ENCODE measurements around the gene KCNK16. TPM values are rescaled to one million over a fixed set of nuclear protein-coding genes. Genes with fewer than 3 reads are reported as not detected.

Gene KCNK16
- not detected for polyA plus RNA-seq (ENCODE audit: insufficient read length in 3 of 3)
- long read RNA-seq, donor 1, result 0 reads
- long read RNA-seq, donor 2, result 0 reads
- long read RNA-seq, donor 3, result 0 reads
- long read RNA-seq, donor 4, result 0 reads
- long read RNA-seq, donor 5, result 0 reads
- long read RNA-seq, donor 6, result 0 reads
- long read RNA-seq, donor 7, result 0 reads
- long read RNA-seq, donor 8, result 0 reads
- long read RNA-seq, donor 9, result 0 reads
- long read RNA-seq, donor 10, result 0 reads
- long read RNA-seq, donor 11, result 0 reads
- long read RNA-seq, donor 12, result 0 reads
- long read RNA-seq, donor 13, result 0 reads
- long read RNA-seq, donor 14, result 0 reads
- long read RNA-seq, donor 15, result 0 reads
- long read RNA-seq, donor 16, result 0 reads

DNA sequence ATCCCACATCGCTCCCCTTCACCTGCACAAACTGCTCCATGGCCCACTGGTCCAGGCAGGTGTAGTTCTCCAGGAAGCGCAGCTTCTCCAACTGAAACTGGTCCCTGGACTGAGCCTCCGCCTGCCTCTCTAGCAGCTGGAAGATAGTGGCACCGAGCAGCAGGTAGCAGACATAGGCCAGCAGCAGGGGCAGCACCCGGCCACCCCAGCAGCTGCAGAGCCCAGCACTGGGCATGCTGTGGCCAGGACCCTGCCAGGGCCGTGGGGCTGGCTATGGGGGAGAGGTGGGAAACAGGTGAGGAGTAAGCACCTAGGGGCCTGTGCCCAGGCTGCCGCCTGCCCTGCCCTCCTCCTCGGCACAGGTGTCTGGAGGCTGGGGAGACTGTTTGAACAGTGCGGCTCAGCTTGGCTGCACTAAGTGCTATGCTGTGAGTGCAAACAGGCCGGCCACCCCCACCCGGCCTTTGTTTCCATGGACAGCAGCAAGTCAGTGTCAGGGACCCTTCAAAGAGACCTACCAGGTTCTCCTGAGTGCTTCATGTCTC, at the start of gene KCNK16:
TSS of gene KCNK16 (minus strand) at position 397 of the 545 bp plus-strand sequence. CDS start at position 235, 162 bp downstream.
- no peak for DNase-seq (ENCODE audit: extremely low read depth in 1 of 11, low read depth in 9 of 11, low spot score in 4 of 11)

DNA sequence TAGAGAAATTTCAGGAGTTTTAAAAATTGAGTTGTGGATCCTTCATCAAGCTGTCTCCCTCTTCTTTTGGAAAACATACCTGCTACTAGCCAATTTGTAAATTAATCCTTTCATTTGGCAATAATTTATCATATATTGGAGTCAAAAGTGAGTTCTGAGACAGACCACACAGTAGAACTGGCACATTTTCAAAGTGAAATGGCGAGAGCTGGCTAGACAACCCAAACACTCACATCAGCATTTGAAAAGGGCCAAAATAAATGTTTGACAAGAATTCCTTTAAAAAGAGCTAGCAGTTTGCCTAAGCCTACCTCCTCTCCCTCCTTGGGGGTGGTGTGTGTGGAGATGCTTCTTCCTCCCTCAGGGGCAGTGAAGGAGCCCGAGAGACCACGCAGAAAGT, 47.9 kb upstream of the KCNK16 start:
- DNase-seq (ENCODE audit: extremely low read depth in 1 of 11, low read depth in 9 of 11, low spot score in 4 of 11), result no peak

DNA sequence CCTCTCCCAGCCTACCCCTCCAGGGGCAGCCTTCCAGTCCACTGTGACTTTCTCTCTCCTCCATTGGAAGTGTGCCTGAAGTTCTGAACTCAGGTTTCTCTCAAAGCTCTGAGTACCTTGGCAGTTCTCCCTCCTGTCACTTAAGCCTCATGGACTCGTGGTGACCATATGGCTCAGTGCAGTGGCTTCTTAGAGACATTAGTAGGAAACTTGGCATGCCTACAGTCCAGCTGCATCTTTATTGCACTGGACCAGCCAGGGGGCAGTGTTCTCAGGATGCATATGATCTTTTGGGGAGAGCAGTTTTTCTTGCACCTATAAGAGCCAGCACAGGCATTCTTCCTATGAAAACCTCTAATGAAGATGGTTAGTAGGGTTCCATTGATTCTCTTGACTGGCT, 47.5 kb upstream of the KCNK16 start:
- no peak for DNase-seq (ENCODE audit: extremely low read depth in 1 of 11, low read depth in 9 of 11, low spot score in 4 of 11)

DNA sequence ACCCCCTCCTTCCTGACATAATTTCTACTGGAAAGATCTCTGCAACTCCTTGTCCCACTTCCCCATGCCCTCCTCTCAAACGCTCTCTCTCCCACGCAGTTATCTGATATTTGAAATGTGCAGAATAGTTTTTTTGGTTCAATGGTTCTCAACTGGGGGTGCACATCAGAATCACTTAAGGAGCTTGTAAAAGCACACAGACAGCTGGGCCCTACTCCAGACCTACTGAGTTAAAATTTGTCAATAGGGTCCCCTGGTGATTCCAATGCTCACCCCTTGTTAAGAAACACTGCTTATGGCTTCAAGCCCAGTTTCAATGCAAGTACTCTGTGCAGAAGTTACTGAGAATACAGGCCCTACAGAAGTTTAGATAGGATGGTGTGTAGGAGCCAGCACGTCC, 45.2 kb upstream of the KCNK16 start:
- DNase-seq (ENCODE audit: extremely low read depth in 1 of 11, low read depth in 9 of 11, low spot score in 4 of 11), result no peak

DNA sequence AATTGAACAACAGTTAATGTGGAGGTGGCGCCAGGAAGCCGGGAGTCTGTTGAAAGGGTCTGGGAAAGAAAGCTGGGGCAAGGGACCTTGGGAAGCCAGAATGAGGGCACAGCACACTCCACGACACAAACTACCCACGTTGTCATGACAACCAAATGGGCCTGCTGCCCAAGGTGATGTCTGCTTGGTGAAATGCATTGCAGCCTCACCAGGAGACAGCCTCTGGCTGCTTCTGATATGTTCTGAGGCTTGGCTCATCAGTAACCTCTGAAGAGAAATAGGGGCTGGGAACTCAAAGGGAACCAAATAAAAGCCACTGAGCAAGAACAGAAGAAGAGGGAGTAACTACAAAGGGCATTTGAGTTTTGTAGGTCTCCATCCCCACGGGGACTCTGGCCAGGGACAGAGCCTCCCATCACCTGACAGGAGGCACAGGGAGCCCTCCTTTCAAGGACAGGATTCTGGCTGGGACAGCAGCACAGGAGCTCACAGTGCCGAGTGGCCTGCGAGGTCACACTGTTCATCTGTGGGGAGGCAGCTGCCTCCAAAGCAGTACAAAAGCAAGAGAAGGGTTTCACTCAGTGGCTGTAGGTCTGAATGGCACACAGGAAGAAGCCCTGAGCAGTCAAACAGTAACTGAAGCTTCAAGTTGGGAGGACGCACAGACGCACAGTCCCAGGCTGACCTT, 44.6 kb upstream of the KCNK16 start:
- no peak for DNase-seq (ENCODE audit: extremely low read depth in 1 of 11, low read depth in 9 of 11, low spot score in 4 of 11)

DNA sequence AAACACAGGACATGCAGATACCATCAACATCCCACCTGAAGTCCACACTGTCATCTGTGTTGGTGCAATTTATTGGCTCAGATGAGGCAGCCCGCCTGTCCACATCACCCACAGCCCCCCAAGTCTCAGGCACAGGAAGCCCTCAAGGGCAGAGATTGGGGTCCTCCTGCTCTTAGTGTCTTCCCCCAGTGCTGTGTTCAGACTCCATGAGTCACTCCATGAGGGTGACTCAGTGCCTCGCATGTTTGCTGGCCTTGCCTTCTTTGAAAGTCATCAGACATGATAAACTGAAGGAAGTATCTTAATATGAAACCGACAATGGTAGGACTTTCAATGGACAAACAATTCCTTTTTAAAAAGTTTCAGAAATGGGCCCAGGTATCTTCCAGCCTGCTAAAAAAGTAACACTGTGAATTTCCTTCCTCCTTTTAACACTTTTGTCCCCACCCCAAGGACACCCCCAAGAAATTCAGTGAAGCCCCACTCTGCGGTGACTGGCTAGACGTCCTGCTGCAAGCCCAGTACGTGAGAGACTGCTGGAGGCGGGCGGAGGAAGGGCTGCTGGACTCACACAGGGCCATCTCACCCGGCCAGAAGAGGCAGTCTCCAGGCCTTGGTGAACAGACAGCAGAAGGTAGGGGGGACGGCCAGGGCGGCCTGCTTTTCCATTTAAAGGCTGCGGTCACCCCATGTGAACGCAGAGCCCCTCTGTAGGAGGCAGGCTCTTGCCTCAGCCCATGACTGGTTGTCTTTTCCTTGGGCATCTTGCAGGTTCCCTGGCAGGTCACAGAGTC, 43.0 kb upstream of the KCNK16 start:
- no peak for DNase-seq (ENCODE audit: extremely low read depth in 1 of 11, low read depth in 9 of 11, low spot score in 4 of 11)

DNA sequence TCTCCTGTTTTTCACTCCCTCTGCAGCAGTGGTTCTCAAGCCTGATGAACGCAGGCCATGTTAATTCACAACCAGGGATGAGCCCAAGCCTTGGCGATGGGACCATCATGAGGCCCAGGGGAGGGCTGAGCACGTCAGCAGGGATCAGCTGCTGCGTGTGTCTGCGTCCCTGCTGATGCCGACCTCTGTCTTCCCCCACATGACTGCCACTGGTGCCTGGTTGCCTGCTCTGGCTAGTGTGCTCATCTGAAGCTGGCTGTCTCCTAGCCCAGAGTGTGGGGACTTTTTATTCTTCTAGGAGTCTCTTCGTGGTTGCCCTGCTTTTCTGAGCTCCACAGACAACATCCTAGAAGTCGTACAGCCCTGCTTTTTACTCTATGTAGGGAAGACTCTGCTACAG, 40.8 kb upstream of the KCNK16 start:
- DNase-seq (ENCODE audit: extremely low read depth in 1 of 11, low read depth in 9 of 11, low spot score in 4 of 11), result no peak

DNA sequence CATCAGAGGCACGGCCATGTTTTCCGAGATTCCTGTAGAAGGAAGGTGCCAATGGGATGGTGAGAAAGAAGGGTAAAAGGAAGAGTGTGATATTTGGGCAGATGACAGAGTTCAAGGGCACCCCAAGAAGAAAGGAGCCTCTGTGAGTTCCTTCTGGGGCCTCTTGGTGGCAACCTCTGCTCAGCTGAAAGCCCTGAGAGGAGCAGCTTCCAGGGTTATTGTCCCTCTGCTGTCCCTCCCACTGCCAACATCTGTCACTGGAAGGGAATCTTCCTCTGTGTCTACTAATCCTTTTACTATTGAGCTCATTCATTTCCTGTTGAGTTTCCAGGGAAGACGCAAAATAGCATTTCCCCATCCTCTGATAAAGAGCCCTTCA, 40.0 kb upstream of the KCNK16 start:
- no peak for DNase-seq (ENCODE audit: extremely low read depth in 1 of 11, low read depth in 9 of 11, low spot score in 4 of 11)

DNA sequence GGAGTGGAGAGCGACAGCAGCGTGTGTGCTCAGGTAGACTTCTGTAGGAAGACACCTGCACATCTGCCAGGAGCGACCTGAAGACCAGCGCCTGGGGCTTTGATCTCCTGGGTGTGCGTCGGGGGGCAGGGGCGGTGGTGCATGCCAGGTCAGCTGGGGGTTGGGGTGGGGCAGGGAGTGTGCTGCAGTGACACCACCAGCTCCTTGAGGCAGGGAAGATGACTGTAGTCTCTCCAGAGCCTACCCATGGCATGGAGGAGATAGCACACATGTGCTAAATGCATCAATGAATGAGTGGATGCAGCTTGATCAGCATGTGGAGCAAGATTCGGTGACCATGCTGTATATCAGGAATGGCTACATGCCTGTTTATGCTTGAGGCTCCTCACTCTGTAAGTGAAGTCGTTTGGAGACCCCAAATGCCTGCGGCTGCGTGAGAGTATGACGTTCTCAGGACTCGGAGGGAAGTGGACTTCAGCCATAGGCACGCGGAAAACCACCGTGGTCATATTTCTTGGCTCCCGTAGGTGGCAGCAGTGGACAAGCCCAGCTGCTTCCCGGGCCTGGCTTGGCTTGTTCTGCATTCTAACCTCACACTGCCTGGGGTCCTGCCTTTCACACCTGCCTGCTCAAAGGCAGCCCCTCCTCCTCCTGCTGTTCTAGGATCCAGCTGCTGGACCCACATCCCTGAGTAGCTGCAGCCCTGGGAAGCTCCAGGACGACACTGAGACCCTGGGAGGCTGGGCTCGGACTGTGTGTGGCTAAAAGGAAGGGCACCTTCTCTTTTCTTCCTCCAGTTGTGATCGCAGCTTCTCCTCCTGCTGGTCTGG, 39.4 kb upstream of the KCNK16 start:
- DNase-seq (ENCODE audit: extremely low read depth in 1 of 11, low read depth in 9 of 11, low spot score in 4 of 11), result peak; percentile 55 to 80 (median 67)

DNA sequence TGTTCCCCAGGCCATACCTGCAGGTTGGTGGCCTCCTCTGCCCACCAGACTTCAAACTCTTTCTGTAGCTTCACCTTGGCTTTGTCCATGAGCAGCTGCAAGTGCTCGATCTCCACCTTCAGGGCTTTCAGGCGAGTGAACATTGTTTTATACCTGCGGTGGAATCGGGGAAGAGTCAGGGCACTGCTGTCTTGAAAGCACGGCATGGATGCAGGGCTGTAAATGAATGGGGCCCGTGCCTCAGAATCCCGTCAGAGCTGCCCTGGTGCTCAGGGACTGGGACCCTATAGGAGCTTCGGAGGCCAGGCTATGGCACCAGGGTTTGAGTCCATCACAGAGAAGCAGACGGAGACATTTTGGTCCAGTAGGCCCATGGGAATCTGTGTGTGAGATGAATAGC, 37.9 kb upstream of the KCNK16 start:
- DNase-seq (ENCODE audit: extremely low read depth in 1 of 11, low read depth in 9 of 11, low spot score in 4 of 11), result no peak

DNA sequence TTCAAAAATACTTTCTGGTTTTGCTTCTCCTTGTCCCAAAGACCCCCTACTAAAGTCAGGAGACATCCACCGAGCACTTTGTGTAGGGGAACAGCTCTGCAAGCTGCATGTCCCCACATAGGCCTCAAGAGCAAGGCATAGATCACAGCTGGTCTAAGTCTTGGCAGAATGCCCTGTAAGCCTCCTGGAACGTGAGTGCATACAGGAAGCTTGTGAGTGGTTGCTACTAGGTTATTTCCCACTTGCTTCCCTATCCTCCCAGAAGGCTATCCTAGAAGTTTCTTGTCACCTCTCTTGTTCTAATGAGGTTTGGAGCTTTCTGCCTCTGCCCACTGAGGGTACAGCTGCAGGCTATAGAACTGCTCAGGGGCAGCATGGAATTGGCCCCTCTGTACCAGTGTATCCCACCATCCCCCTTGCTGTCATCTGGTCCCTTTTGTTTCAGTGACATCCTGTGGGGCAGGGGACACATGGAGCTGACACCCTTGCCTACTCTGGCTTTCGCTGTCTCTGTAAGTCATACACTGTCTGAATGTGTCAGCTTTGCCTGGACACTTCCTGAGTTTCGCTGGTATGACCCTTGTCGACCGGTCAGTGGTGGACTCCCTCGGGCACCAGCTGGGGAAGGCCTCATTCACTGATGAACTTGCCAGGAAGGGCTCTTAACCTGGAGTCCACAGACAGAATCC, 35.6 kb upstream of the KCNK16 start:
- peak in 9 of 11 donors; percentile 54 to 78 (median 60) for DNase-seq (ENCODE audit: extremely low read depth in 1 of 11, low read depth in 9 of 11, low spot score in 4 of 11)

DNA sequence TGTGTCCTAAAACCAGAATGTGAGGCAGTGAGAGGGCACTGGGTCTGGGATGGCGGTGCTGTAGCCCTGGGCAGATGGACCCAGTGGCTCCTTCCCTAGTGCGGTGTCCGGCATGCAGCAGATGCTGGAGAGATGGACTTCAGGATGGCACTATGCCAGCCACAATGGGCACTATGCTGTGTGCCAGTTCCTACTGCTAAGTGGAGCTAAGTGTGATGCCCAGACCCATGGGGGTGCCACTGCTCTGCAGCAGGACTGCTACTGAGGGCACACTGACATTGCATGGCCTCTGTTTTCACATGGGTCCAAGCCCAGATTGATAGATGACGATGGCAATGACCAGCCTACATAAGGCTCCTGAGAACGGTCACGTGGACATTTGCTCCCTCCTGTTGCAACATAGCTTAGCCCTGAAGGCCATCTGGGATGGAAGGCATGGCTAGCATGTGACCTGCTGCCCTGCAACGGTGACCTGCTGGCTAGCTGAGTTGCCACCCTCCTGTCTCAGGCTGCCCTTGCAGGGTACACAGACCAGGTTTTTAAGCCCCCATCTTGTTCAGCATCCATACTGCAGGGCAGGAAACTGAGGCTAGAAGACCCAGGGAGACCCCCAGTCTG, 31.3 kb upstream of the KCNK16 start:
- no peak for DNase-seq (ENCODE audit: extremely low read depth in 1 of 11, low read depth in 9 of 11, low spot score in 4 of 11)

DNA sequence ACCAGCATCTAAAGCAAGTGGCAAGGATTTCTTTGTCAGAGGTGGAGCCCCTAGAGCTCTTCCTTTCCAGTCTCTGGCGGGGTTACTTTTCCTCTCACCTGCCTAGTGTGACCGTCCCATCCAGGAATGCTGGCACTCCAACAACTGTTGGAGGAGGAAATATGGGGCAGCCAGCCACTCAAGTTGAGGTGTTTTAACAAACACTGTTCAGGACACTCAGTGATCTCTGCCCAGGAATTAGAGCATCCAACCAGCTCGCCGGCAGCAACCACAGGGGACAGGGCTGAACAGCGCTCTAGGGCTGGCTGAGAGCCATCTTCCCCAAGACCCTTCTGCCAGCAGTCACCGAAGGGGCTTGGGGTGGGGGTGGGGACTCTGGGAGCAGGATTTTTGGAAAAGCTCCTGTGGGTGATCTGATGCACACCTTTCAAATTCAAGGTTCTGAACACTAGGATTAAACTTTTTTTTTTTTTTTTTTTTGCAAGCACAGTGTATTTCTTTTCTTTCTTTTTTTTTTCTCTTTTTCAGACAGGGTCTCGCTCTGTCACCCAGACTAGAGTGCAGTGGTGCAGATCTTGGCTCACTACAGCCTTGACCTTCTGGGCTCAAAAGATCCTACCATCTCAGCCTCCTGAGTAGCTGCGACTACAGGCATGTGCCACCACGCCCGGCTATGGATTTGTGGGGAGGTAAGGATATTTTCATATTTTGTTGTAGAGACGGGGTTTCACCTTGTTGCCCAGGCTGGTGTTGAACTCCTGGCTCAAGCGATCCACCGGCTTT, 28.4 kb upstream of the KCNK16 start:
- DNase-seq (ENCODE audit: extremely low read depth in 1 of 11, low read depth in 9 of 11, low spot score in 4 of 11), result no peak

DNA sequence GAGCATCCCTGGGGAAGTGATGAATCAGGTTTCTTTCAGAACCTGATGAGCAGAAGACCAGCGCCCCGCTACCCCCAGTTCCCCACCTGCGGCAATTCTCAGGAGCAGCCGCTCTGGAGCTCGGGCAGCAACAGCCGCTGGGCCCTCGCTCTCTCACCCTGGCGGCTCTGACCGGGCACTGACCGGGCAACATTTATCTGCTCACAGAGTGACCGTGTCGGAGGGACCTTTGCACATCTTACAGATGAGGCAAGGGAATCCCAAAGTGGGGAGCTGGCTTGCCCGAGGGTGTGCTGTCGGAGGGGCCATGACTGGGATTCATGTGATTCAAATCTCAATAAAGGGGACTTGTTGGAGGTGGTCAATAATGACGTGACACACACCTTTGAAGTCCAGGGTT, 26.2 kb upstream of the KCNK16 start:
- no peak for DNase-seq (ENCODE audit: extremely low read depth in 1 of 11, low read depth in 9 of 11, low spot score in 4 of 11)

DNA sequence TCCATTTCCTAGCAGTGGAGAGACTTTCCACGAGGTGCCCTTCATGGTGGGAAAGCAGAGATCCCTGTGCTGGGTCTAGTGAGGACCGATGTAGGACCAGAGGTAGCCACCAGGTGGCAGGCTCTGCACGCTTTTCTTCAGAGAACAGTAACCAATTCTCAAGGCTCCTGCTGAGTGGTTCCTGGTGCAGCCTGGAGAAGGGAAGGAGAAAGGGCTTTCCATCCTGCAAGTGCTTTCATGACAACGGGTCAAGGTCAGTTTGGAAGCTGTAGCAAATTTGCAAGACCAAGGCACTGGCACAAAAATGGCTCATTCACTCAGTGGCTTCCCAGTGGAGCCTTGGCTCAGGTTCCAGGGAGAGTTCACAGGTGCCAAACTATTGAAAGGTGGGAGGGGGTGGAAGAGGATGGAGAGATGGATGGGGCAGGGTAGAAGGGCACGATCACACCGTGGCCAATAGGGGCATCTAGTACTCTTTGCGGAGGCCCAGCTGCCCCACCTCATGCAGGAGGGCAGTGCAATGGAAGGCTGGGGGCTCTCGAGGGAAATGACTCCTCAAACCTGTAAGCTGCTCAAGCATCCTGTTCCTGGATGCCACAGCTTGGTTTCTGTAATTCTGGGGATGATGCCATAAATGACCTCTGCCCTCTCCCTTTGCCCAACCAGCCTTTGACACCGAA, 25.5 kb upstream of the KCNK16 start:
- DNase-seq (ENCODE audit: extremely low read depth in 1 of 11, low read depth in 9 of 11, low spot score in 4 of 11), result peak in 6 of 11 donors; percentile 26 to 69 (median 50)

DNA sequence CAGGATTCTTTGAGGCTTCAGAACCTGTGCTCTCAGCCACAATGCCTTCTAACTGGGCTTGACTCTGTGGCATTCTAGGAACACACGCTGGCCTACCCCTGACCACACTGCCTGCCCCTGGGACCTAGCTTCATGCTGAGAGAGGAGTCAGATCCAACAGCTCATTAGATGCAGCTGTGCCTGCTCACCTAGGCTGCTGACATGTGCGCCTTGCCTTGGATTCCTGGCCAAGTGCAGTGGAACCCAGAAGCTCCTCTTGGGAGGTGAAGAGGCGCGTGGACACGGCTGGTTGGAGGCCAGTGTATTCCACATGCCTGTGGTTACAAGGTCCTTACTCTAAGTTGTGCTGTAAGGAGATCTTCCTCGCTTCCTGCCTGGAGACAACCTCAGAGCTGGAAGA, 24.7 kb upstream of the KCNK16 start:
- no peak for DNase-seq (ENCODE audit: extremely low read depth in 1 of 11, low read depth in 9 of 11, low spot score in 4 of 11)
